ENCODE measurements around the gene TMEM131. TPM values are rescaled to one million over a fixed set of nuclear protein-coding genes. Genes with fewer than 3 reads are reported as not detected.

TMEM131 gene
- total RNA-seq, 2 experiments from 2014 or later: 17.4 to 32.3 TPM

DNA sequence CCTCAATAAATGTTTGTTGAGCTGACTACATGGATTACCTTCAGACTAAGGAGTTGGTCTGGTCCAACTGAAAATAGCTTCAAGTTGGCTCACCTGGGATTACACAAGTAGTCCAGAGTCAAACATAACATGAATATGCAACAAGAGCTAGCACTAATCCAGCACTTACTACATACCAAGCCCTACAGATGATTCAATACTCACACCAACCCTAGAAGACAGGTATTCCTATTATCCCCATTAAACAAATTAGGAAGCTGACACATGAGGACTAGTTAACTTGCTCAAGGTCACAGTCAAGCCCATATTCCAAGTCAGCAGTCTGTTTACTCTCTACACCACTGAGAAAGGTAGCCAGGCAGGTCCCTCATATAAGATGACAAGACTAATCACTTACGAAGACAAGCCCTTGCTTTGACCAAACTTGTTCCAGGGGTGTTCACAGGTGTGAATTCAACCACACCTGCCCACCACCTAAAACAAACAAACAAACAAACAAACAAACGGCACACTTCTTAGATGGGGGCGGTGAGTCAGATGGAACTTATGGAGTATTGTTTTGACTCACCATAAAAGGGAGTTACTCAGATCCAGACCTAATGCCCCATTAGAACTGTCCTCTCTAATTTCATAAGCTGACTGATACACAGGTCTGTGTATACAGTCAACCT, 29.1 kb downstream of the TMEM131 start:
- Histone ChIP-seq H2AFZ (ENCODE audit: low read length) (no peak overlapping the region), H4K20me1 (ENCODE audit: insufficient read depth, low read length) (0 out of 2 replicates have a peak, but pooled peaks cover 3% of the 10 kb centered on the region), H3K79me2 (ENCODE audit: insufficient read depth, low read depth, low read length) (peaks cover 38% of the 10 kb centered on the region), H3K4me3 (ENCODE audit: low read depth, low read length, poor library complexity, severe bottlenecking) (no peak overlapping the region), H3K27ac (ENCODE audit: low read depth, low read length, poor library complexity, severe bottlenecking) (no peak overlapping the region), H3K4me2 (ENCODE audit: low read length) (no peak overlapping the region), H3K4me1 (ENCODE audit: insufficient read depth, low read length, poor library complexity, severe bottlenecking) (peaks cover 22% of the 10 kb centered on the region), H3K9me2 (ENCODE audit: insufficient read depth, low read length) (no peaks in the 10 kb centered on the region), H3K36me3 (ENCODE audit: insufficient read depth, low read length) (no peaks in the 10 kb centered on the region), H3K9me3 (ENCODE audit: low read length) (peaks cover 3% of the 10 kb centered on the region)
- intact Hi-C loops (cut with micrococcal nuclease; ENCODE audit: unreplicated experiment): no loop called here
- TF ChIP-seq EZH2phosphoT487 (IDR thresholded peaks at IDR 0.05; ENCODE audit: borderline replicate concordance, low read depth, low read length): no peak
- TF ChIP-seq, protein P1, sequence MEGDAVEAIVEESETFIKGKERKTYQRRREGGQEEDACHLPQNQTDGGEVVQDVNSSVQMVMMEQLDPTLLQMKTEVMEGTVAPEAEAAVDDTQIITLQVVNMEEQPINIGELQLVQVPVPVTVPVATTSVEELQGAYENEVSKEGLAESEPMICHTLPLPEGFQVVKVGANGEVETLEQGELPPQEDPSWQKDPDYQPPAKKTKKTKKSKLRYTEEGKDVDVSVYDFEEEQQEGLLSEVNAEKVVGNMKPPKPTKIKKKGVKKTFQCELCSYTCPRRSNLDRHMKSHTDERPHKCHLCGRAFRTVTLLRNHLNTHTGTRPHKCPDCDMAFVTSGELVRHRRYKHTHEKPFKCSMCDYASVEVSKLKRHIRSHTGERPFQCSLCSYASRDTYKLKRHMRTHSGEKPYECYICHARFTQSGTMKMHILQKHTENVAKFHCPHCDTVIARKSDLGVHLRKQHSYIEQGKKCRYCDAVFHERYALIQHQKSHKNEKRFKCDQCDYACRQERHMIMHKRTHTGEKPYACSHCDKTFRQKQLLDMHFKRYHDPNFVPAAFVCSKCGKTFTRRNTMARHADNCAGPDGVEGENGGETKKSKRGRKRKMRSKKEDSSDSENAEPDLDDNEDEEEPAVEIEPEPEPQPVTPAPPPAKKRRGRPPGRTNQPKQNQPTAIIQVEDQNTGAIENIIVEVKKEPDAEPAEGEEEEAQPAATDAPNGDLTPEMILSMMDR (conservative IDR thresholded peaks at IDR 0.05; ENCODE audit: low read length): no peak
- POLR2A ChIA-PET: interaction anchor here (0.7 to 2.3 kb wide), 4 partner anchors 8 to 1373 kb away, joined by 3 to 11 read pairs (median 4); no protein-coding TSS in a partner anchor
- DNase-seq (ENCODE audit: low spot score): no peak
- no TSS peak for BruUV-seq (replicated peaks)
- CTCF ChIA-PET (ENCODE audit: unreplicated experiment): no interaction called here

DNA sequence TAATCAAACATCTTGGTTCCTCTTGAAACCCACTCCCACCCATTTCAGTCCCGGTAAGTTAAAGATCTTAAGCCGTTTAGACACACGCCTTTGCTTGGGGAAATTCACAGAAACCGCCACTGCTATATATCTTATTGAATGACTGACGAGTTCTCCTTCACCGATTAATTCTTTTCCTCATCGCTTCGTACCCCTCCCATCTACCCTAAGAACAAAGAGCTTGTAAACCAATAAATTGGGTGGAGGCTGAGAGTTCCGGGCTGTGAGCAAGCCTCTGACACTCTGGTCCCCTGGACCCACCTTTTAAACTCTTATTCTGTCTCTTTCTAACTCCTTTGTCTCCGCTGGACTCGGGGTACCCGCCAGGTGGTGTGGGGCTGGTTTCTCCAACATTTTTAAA, 30.6 kb downstream of the TMEM131 start:
- H3K4me3 ChIP-seq (ENCODE audit: low read depth, low read length, poor library complexity, severe bottlenecking): no peak overlapping the region
- intact Hi-C loops (cut with micrococcal nuclease; ENCODE audit: unreplicated experiment): no loop called here
- CTCF ChIA-PET (ENCODE audit: unreplicated experiment): no interaction called here
- H3K9me3 ChIP-seq (ENCODE audit: low read length): peaks cover 8% of the 10 kb centered on the region
- no peaks in the 10 kb centered on the region for H3K36me3 ChIP-seq (ENCODE audit: insufficient read depth, low read length)
- H3K9me2 ChIP-seq (ENCODE audit: insufficient read depth, low read length): no peaks in the 10 kb centered on the region
- H3K27ac ChIP-seq (ENCODE audit: low read depth, low read length, poor library complexity, severe bottlenecking): no peak overlapping the region
- H4K20me1 ChIP-seq (ENCODE audit: insufficient read depth, low read length): 0 out of 2 replicates have a peak, but pooled peaks cover 3% of the 10 kb centered on the region
- BruUV-seq (replicated peaks): no TSS peak
- H2AFZ ChIP-seq (ENCODE audit: low read length): no peak overlapping the region
- no peak overlapping the region for H3K4me2 ChIP-seq (ENCODE audit: low read length)
- TF ChIP-seq, protein P1 (conservative IDR thresholded peaks at IDR 0.05; ENCODE audit: low read length): no peak
- no peak for TF ChIP-seq EZH2phosphoT487 (IDR thresholded peaks at IDR 0.05; ENCODE audit: borderline replicate concordance, low read depth, low read length)
- peaks cover 44% of the 10 kb centered on the region; the same call in 1 of the 2 replicates for H3K79me2 ChIP-seq (ENCODE audit: insufficient read depth, low read depth, low read length)
- POLR2A ChIA-PET: interaction anchor here (1.3 kb wide), 1 partner anchor 61 kb away, joined by 4 read pairs; no protein-coding TSS in a partner anchor
- no peak for DNase-seq (ENCODE audit: low spot score)
- H3K4me1 ChIP-seq (ENCODE audit: insufficient read depth, low read length, poor library complexity, severe bottlenecking): peaks cover 22% of the 10 kb centered on the region

DNA sequence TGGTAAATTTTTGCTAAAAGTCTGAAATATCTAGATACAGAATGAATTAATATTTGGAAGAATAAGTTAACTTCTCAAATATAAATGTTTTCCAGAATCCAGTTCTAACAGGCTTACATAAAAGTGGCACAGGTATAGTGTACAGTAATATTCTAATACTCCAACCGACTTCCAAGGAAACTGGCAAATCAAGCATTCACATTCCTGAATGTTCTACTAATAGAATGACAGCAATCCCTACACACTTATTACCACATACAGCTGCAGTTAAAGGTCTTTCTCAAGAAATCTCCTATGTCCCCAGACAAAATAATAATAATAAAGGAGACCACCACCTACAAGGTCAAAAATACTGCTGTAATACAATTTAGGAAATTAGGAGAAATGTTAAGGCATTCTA, 31.9 kb downstream of the TMEM131 start:
- intact Hi-C loops (cut with micrococcal nuclease; ENCODE audit: unreplicated experiment): no loop called here
- H3K9me3 ChIP-seq (ENCODE audit: low read length): peaks cover 8% of the 10 kb centered on the region
- BruUV-seq (replicated peaks): no TSS peak
- DNase-seq (ENCODE audit: low spot score): no peak
- TF ChIP-seq EZH2phosphoT487 (IDR thresholded peaks at IDR 0.05; ENCODE audit: borderline replicate concordance, low read depth, low read length): no peak
- TF ChIP-seq, protein P1 (conservative IDR thresholded peaks at IDR 0.05; ENCODE audit: low read length): no peak
- H2AFZ ChIP-seq (ENCODE audit: low read length): no peak overlapping the region
- H3K4me1 ChIP-seq (ENCODE audit: insufficient read depth, low read length, poor library complexity, severe bottlenecking): peaks cover 20% of the 10 kb centered on the region
- no peaks in the 10 kb centered on the region for H3K9me2 ChIP-seq (ENCODE audit: insufficient read depth, low read length)
- POLR2A ChIA-PET: interaction anchor here (1.1 to 1.2 kb wide), 2 partner anchors 36 to 64 kb away, joined by 3 read pairs; no protein-coding TSS in a partner anchor
- H3K27ac ChIP-seq (ENCODE audit: low read depth, low read length, poor library complexity, severe bottlenecking): no peak overlapping the region
- no peak overlapping the region for H3K4me3 ChIP-seq (ENCODE audit: low read depth, low read length, poor library complexity, severe bottlenecking)
- H3K79me2 ChIP-seq (ENCODE audit: insufficient read depth, low read depth, low read length): peaks cover 55% of the 10 kb centered on the region; the same call in 1 of the 2 replicates
- H3K4me2 ChIP-seq (ENCODE audit: low read length): no peak overlapping the region
- H4K20me1 ChIP-seq (ENCODE audit: insufficient read depth, low read length): 0 out of 2 replicates have a peak, but pooled peaks cover 3% of the 10 kb centered on the region
- no peaks in the 10 kb centered on the region for H3K36me3 ChIP-seq (ENCODE audit: insufficient read depth, low read length)
- CTCF ChIA-PET (ENCODE audit: unreplicated experiment): no interaction called here
